OCI-LY1 (cell line): Measurements from ENCODE around the gene KBTBD12.
"Not testable (repeated sequence)": the region's sequence is repeated elsewhere in the genome, so short reads cannot be mapped to it uniquely, and the experiment has no call there.

Experiments used
- H2AFZ ChIP-seq: fragments of 200-600 bp; sonication (generic), shearing (Covaris generic); 2 replicates; pipeline ENCODE4 v1.6.0; 2014; ENCODE audit warnings: antibody characterized with exemption, mild to moderate bottlenecking, low read length
- H3F3A ChIP-seq: fragments of 200-600 bp; sonication (generic), shearing (Covaris generic); 2 replicates; pipeline ENCODE4 v1.6.0; 2014; ENCODE audit warnings: mild to moderate bottlenecking, antibody characterized with exemption, low read length, moderate library complexity; ENCODE audit not compliant: insufficient read depth
- H3K27ac ChIP-seq: fragments of 200-600 bp; sonication (generic); 2 replicates; pipeline ENCODE4 v1.5.1; 2014; ENCODE audit warnings: low read length, mixed run types, mild to moderate bottlenecking, low read depth; ENCODE audit not compliant: poor library complexity, severe bottlenecking
- H3K27me3 ChIP-seq: fragments of 200-600 bp; sonication (generic); 2 replicates; pipeline ENCODE4 v1.6.0; 2014; ENCODE audit warnings: antibody characterized with exemption, mild to moderate bottlenecking, low read length, moderate library complexity; ENCODE audit not compliant: insufficient read depth
- H3K36me3 ChIP-seq: fragments of 200-600 bp; sonication (generic); 2 replicates; pipeline ENCODE4 v1.6.1; 2014; ENCODE audit warnings: mild to moderate bottlenecking, antibody characterized with exemption, low read length, moderate library complexity, mixed read lengths; ENCODE audit not compliant: insufficient read depth
- H3K4me1 ChIP-seq: fragments of 200-600 bp; sonication (generic); 2 replicates; pipeline ENCODE4 v1.5.1; 2014; ENCODE audit warnings: mild to moderate bottlenecking, low read length, moderate library complexity; ENCODE audit not compliant: insufficient read depth, severe bottlenecking
- H3K4me2 ChIP-seq: fragments of 200-600 bp; sonication (generic), shearing (Covaris generic); 2 replicates; pipeline ENCODE4 v1.6.1; 2014; ENCODE audit warnings: low read length
- H3K4me3 ChIP-seq: fragments of 200-600 bp; sonication (generic); 2 replicates; pipeline ENCODE4 v1.5.1; 2014; ENCODE audit warnings: low read length, low read depth, mild to moderate bottlenecking, mixed read lengths; ENCODE audit not compliant: poor library complexity, severe bottlenecking
- H3K79me2 ChIP-seq: fragments of 200-600 bp; shearing (Covaris generic); 2 replicates; pipeline ENCODE4 v1.6.1; 2016; ENCODE audit warnings: mixed run types, low read length, mixed read lengths; ENCODE audit not compliant: insufficient read depth
- H3K9ac ChIP-seq: fragments of 200-600 bp; sonication (generic), shearing (Covaris generic); 2 replicates; pipeline ENCODE4 v1.6.1; 2014; ENCODE audit warnings: mild to moderate bottlenecking, low read length, mixed read lengths
- H3K9me2 ChIP-seq: fragments of 200-600 bp; sonication (generic), shearing (Covaris generic); 2 replicates; pipeline ENCODE4 v1.6.1; 2014; ENCODE audit warnings: low read depth, mild to moderate bottlenecking, low read length, mixed read lengths
- H3K9me3 ChIP-seq: fragments of 200-600 bp; shearing (Covaris generic); 2 replicates; pipeline ENCODE4 v1.6.1; 2014; ENCODE audit warnings: low read length, mixed read lengths
- H4K20me1 ChIP-seq: fragments of 200-600 bp; sonication (generic), shearing (Covaris generic); 2 replicates; pipeline ENCODE4 v1.6.0; 2016; ENCODE audit warnings: mild to moderate bottlenecking, low read length; ENCODE audit not compliant: insufficient read depth
- EZH2 ChIP-seq: fragments of 200-600 bp; sonication (generic), shearing (Covaris generic); IDR thresholded peaks from 2 replicates; pipeline ENCODE4 v1.8.0; 2017; ENCODE audit warnings: borderline replicate concordance, mixed run types, mild to moderate bottlenecking, antibody characterized with exemption, low read length, moderate library complexity, mixed read lengths
- TF ChIP-seq, protein P1 (sequence below): fragments of 200-600 bp; sonication (generic), shearing (Covaris generic); IDR thresholded peaks from 2 replicates; pipeline ENCODE4 v1.5.1; 2017; ENCODE audit warnings: mild to moderate bottlenecking, antibody characterized with exemption, low read length, moderate library complexity, mixed read lengths

The KBTBD12 gene

DNA sequence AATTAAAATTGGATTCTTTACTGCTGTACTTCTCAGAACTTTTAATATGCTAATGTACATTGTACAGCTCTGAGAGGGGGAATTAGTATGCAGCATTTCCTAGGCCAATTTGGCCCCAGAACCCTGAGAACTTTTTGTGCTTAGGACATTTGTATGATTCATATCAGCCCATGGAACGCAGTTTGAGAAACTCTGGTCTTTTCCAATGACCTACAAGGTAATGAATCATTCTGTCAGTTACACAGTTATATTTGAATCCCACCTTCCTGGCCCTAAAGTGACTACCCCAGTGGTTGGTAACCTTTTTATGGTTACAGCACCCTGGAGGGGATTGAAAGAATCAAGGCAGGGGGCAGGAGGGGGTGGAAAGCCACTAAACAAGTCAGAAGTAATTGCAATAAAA, 25.6 kb upstream of the KBTBD12 start:
- Histone ChIP-seq H3K4me1 (no peaks in the 10 kb centered on the region), H3K4me2 (no peak overlapping the region)

DNA sequence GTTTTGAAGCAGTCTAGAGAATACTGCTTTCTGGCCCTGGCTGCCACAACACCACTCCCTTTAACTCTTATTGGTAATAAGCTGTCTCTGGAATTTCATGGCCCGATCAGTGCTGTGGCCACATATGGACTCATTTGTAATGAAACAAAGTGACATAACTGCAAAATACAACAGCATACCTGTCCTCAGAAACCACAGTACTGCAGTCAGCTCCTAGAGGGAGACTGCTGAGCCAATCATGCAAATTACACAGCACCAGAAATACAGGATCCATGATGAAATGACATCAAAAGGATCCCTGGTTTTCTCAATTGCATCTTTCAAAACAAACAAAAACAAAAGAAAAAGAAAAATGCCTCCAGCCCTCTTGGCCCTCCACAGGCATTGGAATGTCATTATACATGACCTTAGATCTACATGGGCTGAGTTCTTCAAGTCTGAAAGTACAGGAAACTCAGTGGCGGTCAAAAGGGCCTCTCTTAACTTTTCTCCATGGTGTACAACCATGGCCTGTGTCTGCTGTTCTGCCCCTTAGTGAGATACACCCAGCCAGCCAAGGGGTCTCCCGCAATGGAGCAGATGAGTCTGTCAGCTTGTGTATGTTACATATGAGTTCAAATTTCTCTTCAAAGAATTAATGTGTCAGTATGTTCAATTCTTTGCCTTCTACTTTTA, 24.9 kb upstream of the KBTBD12 start:
- H3K9ac ChIP-seq, result no peak overlapping the region
- H3K4me2 ChIP-seq, result no peak overlapping the region
- H3K79me2 ChIP-seq, result no peaks in the 10 kb centered on the region
- no peaks in the 10 kb centered on the region for H3K4me1 ChIP-seq
- H2AFZ ChIP-seq, result no peak overlapping the region
- no peaks in the 10 kb centered on the region for H3F3A ChIP-seq
- no peaks in the 10 kb centered on the region for H4K20me1 ChIP-seq
- 0 out of 2 replicates have a peak, but pooled peaks cover 5% of the 10 kb centered on the region for H3K27me3 ChIP-seq
- H3K4me3 ChIP-seq, result no peak overlapping the region
- TF ChIP-seq, protein P1, sequence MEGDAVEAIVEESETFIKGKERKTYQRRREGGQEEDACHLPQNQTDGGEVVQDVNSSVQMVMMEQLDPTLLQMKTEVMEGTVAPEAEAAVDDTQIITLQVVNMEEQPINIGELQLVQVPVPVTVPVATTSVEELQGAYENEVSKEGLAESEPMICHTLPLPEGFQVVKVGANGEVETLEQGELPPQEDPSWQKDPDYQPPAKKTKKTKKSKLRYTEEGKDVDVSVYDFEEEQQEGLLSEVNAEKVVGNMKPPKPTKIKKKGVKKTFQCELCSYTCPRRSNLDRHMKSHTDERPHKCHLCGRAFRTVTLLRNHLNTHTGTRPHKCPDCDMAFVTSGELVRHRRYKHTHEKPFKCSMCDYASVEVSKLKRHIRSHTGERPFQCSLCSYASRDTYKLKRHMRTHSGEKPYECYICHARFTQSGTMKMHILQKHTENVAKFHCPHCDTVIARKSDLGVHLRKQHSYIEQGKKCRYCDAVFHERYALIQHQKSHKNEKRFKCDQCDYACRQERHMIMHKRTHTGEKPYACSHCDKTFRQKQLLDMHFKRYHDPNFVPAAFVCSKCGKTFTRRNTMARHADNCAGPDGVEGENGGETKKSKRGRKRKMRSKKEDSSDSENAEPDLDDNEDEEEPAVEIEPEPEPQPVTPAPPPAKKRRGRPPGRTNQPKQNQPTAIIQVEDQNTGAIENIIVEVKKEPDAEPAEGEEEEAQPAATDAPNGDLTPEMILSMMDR, result no peak
- no peak for TF ChIP-seq EZH2
- no peaks in the 10 kb centered on the region for H3K9me2 ChIP-seq
- H3K9me3 ChIP-seq, result no peaks in the 10 kb centered on the region
- H3K27ac ChIP-seq, result no peak overlapping the region
- H3K36me3 ChIP-seq, result no peaks in the 10 kb centered on the region

More for the DNA sequence above, 25.6 kb upstream of the KBTBD12 start:
- Histone ChIP-seq H3K79me2 (no peaks in the 10 kb centered on the region), H3K9ac (no peak overlapping the region), H3K9me3 (no peaks in the 10 kb centered on the region), H3K9me2 (no peaks in the 10 kb centered on the region), H2AFZ (no peak overlapping the region), H3K36me3 (no peaks in the 10 kb centered on the region), H3K27me3 (0 out of 2 replicates have a peak, but pooled peaks cover 5% of the 10 kb centered on the region), H4K20me1 (no peaks in the 10 kb centered on the region), H3K4me3 (no peak overlapping the region), H3K27ac (no peak overlapping the region), H3F3A (no peaks in the 10 kb centered on the region)
- TF ChIP-seq EZH2, result no peak
- TF ChIP-seq, protein P1, result no peak

DNA sequence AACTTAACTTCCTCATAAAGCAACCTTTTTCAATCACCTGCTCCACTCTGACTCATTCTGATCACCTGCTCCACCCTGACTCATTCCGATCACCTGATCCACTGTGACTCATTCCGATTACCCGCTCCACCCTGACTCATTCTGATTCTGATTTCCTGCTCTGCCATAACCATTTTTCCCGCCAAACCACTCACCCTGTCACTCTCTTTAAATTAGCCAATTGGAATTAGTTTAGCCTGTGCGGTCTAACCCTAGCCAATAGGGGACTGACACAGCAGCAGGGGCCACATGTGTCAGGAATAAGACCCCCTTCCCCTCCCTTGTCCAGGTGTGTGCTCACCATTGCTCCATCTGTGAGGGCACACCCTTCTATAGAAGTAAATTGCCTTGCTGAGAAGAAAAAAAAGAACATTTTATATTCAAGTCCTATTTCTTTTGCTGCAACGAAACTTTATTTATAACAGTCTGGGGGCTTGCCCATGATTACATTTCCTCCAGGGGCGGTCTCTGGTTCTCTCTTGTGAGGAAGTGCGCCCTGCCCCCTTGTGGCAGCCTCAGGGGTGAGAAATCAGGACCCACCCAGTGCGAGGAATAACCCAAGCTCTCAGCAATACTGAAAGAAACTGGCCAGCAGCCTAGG, 24.3 kb upstream of the KBTBD12 start:
- H3K9me3 ChIP-seq, H3K27ac ChIP-seq, H3K79me2 ChIP-seq, H3K27me3 ChIP-seq, H3K9ac ChIP-seq, H3K36me3 ChIP-seq, H3F3A ChIP-seq, H3K4me3 ChIP-seq, H4K20me1 ChIP-seq, H2AFZ ChIP-seq, H3K9me2 ChIP-seq, H3K4me1 ChIP-seq, H3K4me2 ChIP-seq: not testable (repeated sequence)
- TF ChIP-seq, protein P1, result peak; percentile 50
